GM03348 (cell line): Measurements from ENCODE around the gene LBHD2.

Source experiments
- DNase-seq: peaks from one replicate; pipeline ENCODE4 v3.0.0; 2012; ENCODE audit warnings: low spot score

LBHD2 gene

GRCh38 chr14:103091041-103091882 is 7.3 kb downstream of the LBHD2 start:
- peak; percentile 86 for DNase-seq

GRCh38 chr14:103091883-103092222 is 7.8 kb downstream of the LBHD2 start:
- DNase-seq, result no peak

- DNase-seq, result no peak
Measured at GRCh38 chr14:103093856-103094405, 9.9 kb downstream of the LBHD2 start.

GRCh38 chr14:103094406-103095209 is 10.6 kb downstream of the LBHD2 start, which contains the start of gene EXOC3L4:
Gene EXOC3L4, plus strand, starts transcription at chr14:103094725. Its CDS starts 5,495 bp downstream, at chr14:103100220.
- DNase-seq, result no peak

- no peak for DNase-seq
Measured at GRCh38 chr14:103095210-103095778, 11.3 kb downstream of the LBHD2 start.

GRCh38 chr14:103096387-103096786 is 12.4 kb downstream of the LBHD2 start:
- DNase-seq, result no peak

GRCh38 chr14:103097244-103097993 is 13.4 kb downstream of the LBHD2 start:
- DNase-seq, result no peak

GRCh38 chr14:103097994-103098957 is 14.3 kb downstream of the LBHD2 start:
- DNase-seq, result no peak

- DNase-seq, result no peak
Measured at GRCh38 chr14:103099081-103099732, 15.2 kb downstream of the LBHD2 start.

GRCh38 chr14:103099733-103100280 is 15.8 kb downstream of the LBHD2 start:
- no peak for DNase-seq

- no peak for DNase-seq
Measured at GRCh38 chr14:103100281-103101121, 16.5 kb downstream of the LBHD2 start.

- no peak for DNase-seq
Measured at GRCh38 chr14:103101257-103101962, 17.4 kb downstream of the LBHD2 start.

- no peak for DNase-seq
Measured at GRCh38 chr14:103101963-103102688, 18.1 kb downstream of the LBHD2 start.

- no peak for DNase-seq
Measured at GRCh38 chr14:103102689-103103260, 18.8 kb downstream of the LBHD2 start.

GRCh38 chr14:103103461-103104388 is 19.7 kb downstream of the LBHD2 start:
- DNase-seq, result peak; percentile 72

- DNase-seq, result no peak
Measured at GRCh38 chr14:103104389-103104653, 20.3 kb downstream of the LBHD2 start.
